SKM-1 treated with dmso at 0.1 percent for 144 hours (cell line): ENCODE results near the gene CTCF.

Experiments
- DNase-seq: peaks from one replicate; lab custom pipeline; 2025; ENCODE audit not compliant: unreplicated experiment; lab: John Stamatoyannopoulos, UW

Gene CTCF

DNA sequence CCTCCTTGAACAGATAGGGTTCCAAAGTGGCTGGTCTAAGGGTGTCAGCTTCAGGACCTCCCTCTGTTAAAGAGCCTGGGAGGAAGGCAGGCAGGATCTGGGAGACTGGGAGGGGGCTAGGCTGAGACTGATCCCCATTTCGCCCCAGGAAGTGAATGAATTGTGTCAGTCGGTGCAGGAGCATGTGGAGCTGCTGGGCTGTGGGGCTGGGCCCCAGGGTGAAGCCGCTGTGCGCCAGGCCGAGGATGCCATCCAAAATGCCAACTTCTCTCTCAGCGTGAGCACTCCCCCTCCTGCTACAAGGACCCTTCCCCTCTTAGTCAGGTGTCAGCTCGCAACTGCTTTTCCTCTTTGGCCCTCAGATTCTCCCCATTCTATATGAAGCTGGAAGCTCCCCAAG is 88.7 kb downstream of the CTCF start:
- DNase-seq, result no peak

DNA sequence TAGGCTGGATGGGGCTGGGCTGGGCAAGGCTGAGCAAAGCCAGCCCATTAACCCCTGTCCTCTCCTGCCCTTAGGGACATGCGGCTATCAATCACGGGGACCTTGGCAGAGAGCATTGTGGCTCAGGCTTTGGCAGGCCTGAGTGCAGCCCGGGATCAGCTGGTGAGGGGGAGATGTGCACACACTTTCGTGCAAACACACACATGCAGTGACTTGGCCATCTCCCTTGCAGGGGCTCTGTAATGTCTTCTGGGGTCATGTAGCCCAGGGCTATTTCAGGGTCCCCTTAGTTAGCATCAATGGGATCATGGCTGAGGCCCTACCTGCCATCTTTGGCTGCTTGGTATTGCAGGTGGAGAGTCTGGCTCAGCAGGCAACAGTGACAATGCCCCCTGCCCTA is 89.5 kb downstream of the CTCF start:
- DNase-seq, result no peak

DNA sequence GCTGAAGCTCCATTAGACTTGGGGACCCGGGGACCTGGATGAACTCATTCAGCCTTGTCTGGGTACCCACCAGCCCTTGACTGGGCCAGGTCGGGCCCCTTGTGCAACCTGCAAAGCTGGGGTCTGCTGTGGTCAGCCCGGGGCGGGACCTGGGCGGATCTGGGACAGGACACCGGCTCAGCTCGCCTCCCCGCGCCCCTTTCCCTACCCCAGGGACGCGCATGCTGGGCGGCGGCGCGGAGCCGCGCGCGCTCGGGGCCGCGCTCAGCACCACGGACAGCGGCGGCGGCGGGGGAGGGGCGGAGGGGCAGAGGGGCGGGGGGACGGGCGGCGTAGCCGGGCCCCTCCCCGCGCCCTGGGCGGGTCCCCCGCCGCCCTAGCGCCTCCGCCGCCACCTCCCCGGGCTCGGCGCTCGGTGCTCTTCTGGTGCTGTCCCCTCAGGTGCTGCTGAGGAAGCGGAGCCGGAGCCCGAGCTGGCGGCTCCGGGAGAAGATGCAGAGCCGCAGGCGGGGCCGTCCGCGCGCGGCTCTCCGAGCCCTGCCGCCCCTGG is 90.3 kb downstream of the CTCF start:
- no peak for DNase-seq

DNA sequence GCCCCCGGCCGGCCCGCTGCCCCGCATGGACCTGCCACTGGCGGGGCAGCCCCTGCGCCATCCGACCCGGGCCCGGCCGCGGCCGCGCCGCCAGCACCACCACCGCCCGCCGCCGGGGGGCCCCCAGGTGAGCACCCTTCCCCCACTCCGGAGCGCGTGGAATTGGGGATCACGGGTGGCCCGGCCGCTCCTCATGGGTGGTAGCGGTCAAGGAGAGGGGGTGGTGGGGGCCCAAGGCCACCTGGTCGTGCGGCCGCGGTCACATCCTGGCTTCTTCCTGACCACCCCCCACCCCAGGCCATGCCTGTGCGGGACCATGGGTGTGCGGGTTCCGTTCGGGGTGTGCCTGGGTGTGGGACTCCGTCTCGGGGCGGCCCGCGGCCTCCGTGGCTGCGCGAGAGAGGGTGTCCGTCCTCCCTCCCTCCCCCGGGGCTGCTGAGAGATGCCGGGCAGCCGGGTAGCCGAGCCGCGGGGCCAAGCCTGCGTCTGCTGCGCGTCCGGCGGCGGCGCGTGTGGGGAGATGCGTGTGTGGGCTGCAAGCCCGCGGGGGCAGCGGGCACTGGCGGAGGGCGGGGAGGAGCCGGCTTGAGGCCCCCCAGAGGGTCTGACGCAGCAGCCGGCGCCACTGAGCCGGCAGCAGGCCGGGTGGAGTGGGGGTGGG is 90.9 kb downstream of the CTCF start:
- DNase-seq, result no peak

DNA sequence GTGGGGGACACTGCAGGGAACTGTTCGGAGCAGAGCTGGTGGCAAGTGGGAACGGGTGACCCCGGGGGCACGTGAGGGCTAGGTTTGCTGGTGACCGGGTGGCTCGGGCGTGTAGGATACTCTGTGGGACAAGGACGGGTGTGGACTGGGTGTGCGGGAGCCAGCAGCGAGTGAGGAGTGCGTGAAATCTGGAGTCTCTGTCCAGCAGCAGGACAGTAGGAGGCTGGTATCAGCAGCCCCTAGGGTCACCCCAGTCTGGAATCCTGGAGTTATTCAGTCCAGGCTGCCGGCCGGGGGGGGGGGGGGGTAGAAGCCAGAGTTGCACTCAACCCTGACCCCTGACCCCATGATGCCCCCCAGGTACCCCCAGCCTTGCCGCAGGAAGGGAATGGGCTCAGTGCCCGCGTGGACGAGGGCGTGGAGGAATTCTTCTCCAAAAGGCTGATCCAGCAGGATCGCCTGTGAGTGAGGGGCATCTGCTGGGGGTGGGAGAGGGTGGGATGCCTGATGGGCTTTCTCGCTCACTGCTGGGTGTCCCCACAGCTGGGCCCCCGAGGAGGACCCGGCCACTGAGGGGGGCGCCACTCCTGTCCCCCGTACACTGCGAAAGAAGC is 91.6 kb downstream of the CTCF start:
- DNase-seq, result no peak

DNA sequence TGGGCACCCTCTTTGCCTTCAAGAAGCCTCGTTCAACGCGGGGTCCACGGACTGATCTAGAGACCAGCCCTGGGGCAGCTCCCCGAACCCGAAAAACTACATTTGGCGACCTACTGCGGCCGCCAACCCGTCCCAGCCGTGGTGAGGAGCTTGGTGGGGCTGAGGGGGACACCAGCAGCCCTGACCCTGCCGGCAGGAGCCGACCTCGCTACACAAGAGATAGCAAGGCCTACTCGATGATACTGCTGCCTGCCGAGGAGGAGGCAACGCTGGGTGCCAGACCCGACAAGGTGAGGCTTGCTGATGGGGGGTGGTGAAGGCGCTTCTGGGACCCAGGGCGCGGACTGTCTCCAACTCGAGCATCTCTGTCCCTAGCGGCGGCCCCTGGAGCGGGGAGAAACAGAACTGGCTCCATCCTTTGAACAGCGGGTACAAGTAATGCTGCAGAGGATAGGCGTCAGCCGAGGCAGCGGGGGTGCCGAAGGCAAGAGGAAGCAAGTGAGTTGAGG is 92.1 kb downstream of the CTCF start:
- no peak for DNase-seq

DNA sequence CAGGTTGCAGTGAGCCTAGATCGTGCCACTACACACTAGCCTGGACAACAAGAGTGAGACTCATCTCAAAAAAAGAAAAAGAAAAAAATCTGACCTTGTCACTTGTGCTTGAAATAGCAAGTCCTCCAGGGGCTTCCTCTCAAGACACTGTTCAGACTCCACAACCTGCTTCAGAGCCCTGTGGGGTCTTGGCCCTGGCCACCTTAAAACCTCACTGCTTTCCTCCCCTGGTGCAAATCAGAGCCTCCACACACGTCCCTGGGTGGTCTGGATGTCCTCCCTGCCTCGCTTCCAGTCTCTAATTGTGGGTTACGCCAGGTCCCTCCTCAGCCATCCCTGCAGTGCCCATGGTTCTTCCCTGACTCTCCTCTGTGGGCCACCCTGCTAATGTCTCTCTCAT is 93.0 kb downstream of the CTCF start:
- DNase-seq, result no peak

DNA sequence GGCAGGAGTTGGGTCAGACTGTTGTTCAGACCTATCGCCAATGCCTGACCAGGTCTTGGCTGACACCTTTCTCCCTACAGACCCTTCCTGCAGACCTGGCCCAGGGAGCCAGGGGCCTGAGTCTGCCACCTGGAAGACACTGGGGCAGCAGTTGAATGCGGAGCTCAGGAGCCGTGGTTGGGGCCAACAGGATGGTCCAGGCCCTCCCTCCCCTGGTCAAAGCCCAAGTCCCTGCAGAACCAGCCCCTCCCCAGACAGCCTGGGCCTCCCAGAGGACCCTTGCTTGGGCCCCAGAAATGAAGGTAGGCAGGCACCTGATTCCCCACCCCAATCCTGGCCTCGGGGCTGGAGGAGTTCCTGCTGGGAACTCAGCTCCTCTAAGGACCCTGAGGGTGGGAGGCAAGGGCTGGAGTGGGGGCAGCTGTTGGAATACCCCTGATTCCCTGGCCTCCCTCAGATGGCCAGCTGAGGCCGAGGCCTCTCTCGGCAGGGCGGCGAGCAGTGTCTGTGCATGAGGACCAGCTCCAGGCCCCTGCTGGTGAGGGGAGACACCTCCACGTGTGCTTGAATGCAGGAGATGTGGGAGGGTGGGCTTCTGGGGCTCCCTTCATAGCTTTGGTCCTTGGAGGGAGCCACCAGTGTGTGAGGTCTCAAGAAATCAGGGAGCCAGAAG is 94.2 kb downstream of the CTCF start:
- DNase-seq, result no peak

DNA sequence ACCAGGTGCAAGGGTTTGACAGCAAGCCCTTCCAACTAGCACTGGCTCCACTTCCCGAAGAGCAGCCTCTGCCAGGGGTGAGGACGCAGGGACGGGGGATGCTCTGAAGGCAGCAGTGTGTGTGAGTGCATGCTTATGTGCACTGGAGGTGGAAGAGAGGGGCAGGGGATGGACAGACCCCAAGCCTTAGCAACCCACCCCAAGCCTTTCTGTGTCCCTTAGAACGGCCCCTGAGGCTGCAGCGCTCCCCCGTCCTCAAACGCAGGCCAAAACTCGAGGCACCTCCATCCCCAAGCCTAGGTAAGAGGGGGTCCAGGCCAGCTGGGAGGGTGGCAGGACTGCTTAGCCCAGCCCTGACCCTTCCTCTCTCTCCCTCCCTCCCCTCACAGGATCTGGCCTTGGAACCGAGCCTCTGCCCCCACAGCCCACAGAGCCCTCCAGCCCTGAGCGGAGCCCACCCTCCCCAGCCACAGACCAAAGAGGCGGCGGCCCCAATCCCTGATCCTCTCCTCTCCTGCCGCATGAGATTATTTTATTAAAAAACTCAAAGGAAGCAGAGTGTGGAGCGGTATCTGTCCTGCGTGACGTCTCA is 94.8 kb downstream of the CTCF start:
- no peak for DNase-seq

DNA sequence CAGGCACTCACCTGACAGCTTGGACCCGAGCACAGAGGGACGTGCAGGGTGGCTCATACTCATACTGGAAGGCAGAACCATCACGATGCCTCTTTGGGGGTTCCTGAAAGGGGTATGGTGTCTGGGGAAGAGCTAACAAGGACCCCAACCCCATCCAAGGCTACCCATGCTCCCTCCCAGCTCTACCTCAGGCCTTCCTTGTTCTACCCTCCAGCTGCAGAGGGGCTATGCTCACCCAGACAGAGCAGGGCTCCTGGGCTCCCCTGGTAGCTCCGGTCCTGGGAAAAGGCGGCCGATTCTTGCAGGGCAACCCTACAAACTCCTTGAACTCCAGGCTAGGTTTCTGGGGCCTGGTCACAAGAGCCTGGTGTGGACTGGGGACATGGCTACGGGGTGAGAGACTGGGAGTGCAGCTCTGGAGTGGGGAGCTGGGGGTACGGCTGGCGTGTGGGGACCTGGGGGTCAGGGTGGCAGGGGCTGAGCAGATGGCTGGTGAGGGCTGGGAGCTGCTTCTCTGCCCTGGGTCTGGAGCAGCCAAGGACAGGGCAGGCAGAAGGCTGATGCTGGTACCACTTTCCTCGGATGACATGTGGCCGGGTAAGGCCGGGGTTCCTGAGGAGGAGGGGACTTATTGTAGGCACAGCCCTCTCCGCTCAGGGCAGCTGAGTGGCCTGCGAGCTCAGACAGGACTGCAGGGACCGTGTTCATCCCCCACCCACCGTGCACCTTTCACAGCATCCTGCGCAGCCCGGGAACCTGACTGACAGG is 95.6 kb downstream of the CTCF start:
- no peak for DNase-seq

DNA sequence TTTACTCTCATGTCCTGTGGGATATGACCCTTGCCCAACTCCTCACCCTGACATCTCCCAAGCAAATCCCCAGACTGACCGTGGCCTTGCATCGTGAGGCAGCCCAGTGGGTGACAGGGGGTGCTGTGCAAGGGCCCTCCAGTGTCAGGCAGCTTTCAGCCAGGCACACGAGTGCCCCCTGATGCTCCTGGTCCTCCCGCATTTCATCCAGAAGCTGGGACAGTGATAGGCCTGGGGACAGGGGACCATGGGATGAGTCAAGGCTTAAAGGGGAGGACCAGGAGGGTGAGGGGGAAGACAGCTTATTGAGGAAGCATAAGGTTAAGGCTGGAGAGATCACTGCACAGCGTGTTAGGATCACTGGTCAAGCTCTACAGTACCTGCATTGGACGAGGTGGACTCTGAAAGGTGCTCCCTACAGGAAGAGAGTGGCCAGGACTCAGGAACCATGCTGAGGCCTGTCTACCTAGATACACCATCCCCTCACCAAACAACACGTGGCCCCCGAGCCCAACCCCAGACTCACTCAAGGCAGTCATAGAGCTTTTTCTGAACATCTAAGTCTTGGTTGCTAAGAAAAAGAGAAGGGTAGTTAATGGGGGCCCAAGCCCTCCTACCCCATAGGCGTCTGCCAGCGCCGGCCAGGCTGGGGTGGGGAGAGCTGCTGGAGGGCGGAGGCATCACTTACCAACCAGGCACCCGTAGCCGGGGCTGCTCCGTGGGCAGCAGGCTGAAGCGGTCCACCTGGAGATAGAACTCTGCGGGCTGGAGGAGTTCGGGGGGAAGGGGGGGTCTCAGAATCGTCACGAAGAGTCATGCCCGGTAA is 96.7 kb downstream of the CTCF start:
- no peak for DNase-seq

DNA sequence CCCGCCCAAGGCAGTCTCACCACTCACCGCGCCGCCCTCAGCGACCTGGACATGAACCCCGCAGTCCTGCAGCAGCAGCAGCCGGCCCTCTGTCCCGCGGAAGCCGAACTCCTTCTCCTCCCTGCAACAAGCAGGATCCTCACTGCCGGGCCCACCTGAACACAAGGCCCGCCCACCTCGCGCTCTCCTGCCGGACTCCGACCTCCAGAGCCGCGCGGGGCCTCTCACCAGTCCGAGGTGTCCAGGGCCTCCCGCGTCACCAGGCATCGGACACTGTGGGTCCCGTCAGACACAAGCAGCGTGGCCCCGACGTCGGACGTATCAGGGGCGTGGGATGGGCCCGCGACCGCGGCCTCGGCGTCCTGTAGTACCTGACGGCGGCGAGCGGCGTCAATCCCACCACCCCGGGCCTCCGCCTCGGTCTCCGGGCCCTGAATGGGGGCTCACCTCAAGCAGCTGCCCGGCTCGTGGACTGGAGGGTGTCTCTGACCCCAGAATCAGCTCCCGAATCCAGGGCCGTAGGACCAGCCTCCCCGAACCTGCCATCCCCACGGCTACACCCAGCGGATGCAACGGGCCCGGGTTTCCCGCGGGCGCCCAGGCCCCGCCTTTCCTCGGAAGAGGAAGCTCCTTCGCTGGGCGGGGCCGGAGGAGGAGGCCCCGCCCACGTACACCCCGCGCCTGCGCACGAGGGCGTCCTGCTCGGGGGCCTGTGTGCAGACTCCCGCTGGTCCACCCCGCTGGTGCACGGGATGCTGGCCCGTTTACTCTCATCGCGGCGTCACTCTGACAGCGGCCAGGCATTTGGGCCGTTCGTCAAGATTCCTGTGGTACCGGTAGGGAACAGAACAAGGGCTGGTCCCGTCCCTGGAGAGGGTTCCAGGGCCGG is 97.6 kb downstream of the CTCF start, which contains the start of gene ACD:
Gene ACD (minus strand): TSS at position 586 of the 889 bp plus-strand sequence. CDS start 40 bp downstream, at position 546.
- DNase-seq, result peak; percentile 72

DNA sequence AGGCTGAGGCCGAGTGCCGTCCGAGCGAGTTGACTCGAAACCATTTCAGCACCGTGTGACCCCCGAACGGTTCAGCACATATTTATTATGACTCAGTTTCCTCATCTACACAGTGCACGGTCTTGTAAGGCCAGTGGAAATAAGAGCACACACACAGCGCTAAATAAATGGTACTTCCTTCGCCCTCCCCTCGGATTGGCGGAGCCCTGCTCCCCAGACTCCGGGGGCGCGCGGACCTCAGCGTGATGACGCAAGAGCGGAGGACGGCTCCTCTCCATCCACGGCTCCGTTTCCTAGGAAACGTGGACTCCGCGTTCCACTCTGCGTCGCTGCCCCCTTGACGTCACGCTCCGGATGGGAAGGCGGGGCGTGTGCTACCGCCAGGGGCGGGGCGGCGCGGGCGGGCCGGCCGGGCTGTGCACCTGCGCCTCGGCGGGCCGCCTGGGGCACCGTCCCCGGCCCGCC is 98.3 kb downstream of the CTCF start, which contains the start of gene PARD6A:
Gene PARD6A (plus strand): TSS at position 397 of the 465 bp plus-strand sequence. CDS start 79 bp downstream, outside the sequence.
- peak; percentile 95 for DNase-seq

DNA sequence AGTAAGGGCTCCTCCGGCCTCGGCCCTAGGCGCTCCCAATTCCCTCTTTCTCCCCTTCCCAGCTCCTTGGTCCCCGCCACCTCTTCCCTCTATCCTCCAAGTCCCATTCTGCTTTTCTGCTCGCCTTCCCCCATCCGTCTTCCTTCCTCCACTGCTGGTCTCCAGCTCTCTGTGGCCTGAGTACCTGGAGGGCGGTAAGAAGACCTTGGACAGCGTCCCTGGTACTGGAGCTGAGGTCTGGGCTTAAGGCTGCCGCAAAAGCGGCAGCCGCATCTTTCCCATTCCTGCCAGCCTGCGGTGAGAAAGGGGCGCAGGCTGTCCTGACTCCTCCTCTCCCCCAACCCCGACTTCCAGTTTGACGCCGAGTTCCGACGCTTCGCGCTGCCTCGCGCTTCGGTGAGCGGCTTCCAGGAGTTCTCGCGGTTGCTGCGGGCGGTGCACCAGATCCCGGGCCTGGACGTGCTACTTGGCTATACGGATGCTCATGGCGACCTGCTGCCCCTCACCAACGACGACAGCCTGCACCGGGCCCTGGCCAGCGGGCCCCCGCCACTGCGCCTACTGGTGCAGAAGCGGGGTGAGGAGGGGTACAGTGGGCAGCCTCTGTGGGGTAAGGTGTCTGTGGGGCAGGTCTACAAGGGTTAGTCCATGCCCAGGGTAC is 98.9 kb downstream of the CTCF start:
- DNase-seq, result no peak

DNA sequence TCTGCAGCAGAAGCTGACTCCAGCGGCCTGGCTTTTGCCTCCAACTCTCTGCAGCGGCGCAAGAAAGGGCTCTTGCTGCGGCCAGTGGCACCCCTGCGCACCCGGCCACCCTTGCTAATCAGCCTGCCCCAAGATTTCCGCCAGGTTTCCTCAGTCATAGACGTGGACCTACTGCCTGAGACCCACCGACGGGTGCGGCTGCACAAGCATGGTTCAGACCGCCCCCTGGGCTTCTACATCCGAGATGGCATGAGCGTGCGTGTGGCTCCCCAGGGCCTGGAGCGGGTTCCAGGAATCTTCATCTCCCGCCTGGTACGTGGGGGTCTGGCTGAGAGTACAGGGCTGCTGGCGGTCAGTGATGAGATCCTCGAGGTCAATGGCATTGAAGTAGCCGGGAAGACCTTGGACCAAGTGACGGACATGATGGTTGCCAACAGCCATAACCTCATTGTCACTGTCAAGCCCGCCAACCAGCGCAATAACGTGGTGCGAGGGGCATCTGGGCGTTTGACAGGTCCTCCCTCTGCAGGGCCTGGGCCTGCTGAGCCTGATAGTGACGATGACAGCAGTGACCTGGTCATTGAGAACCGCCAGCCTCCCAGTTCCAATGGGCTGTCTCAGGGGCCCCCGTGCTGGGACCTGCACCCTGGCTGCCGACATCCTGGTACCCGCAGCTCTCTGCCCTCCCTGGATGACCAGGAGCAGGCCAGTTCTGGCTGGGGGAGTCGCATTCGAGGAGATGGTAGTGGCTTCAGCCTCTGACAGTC is 99.7 kb downstream of the CTCF start:
- no peak for DNase-seq

DNA sequence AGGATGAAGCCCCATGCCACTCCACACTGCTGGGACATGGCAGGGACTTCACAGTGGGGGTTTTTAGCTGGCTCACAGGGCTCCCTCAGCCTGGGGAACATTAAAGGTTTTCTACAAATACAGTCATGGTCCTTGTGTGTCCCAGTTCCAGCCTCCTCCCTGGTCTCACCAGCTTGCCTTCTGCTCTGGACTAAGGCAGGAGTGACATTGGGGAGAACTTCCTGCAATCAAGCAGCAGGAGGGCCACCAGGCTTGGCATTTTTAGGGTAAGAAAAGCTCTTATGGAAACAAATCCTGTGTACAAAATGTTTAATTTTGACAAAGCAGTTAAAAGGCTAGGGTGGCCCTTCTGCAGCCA is 100.3 kb downstream of the CTCF start:
- no peak for DNase-seq

DNA sequence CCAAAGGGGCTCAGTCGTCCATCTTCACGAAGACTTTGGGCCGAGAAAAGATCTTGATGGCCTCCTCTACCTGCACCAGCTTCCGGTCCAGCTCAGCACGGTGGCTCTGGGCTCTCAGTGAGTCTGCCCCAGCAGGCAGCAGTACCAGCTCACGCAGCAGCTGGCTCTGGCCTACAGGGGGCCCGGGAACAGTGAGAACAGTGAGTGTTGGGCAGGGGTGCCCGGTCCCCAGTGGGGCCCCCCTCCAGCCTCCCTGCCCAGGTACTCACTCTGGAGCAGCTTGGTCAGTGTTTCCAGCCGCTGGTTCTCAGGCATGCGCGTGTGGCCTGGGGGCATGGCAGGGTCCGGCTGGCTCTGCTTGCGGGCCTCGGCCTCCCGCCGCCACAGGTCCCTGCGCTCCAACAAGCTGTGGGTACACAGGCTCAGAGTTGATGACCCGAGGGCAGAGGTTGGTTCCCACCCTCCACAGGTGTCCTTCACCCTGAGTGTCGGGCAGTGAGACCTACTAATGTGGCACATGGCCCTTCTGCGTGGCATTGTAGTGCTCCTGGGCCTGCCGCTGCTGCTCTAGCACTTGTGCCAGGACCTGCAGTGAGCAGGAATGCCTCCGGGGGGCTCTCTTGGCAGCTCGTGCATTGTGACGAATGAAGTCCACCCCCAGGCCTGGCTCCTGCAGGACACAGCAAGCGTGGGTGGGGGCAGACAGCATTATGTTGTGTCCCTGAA is 101.0 kb downstream of the CTCF start:
- peak; percentile 26 for DNase-seq
